Large intestine (tissue), 3 donors: Measurements from ENCODE around the gene TMEM208. TPM values are rescaled to one million over a fixed set of nuclear protein-coding genes. Genes with fewer than 3 reads are reported as not detected.

Source experiments
- DNase-seq, 2 donors: peaks; one replicate each; pipeline versions ENCODE4 v3.0.0 to v3.0.0-alpha.2; 2013
- H3K27ac ChIP-seq: one replicate; pipeline ENCODE4 v1.5.1; 2013; ENCODE audit warnings: low read length
- H3K27me3 ChIP-seq: 2 replicates; pipeline ENCODE4 v1.6.1; 2013; ENCODE audit warnings: low read length; ENCODE audit not compliant: control insufficient read depth, insufficient read depth
- H3K36me3 ChIP-seq: 2 replicates; pipeline ENCODE4 v1.6.1; 2013; ENCODE audit warnings: low read length; ENCODE audit not compliant: control insufficient read depth, insufficient read depth
- H3K4me1 ChIP-seq: one replicate; pipeline ENCODE4 v1.6.1; 2013; ENCODE audit warnings: low read length; ENCODE audit not compliant: control insufficient read depth, insufficient read depth
- H3K4me3 ChIP-seq: one replicate; pipeline ENCODE4 v1.5.1; 2013; ENCODE audit warnings: low read length
- H3K9me3 ChIP-seq: one replicate; pipeline ENCODE4 v1.6.1; 2013; ENCODE audit warnings: mild to moderate bottlenecking, low read depth, low read length, moderate library complexity; ENCODE audit not compliant: control insufficient read depth
- WGBS: methylation state at CpG from one replicate; pipeline ENCODE4 v1.1.5; 2013; ENCODE audit warnings: low lambda C conversion rate; ENCODE audit not compliant: insufficient coverage; 5-methylcytosine and 5-hydroxymethylcytosine counted together
- polyA plus RNA-seq: library from polyadenylated mRNA; unstranded; fragments of 120-200 nt; gene quantifications from one replicate; pipeline ENCODE4 v1.2.1, GENCODE V29; 2013

Gene TMEM208
- polyA plus RNA-seq, 1 donor = 52.8 TPM

DNA sequence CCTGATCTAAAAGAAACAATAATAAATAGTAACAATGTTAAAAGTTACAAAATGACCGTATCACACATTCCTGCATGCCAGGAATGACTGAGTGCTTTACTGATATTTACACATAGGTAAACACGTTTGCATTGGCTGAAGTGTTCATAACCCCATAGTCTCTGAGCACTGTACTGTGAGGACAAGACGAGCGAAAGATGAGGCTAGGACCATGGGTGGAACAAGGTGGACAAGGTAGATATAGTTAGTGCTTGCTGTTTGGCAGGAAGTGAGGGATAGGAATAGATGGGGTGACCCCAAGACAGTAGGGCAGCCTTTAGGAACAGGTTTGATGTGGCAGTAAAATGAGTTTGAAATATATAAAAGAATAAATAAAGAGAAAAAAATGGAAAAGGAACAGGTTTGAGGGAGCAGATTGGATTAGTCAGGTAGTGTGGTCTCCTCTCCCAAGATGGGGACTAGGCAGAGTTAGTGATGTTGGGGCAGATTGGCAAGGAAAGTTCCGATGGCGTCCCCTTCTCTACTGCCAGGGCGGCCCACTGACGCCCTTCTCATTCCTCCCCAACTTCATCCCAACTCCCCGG is 35.4 kb upstream of the TMEM208 start:
- Histone ChIP-seq H3K9me3 (peaks cover 2% of the 10 kb centered on the region), H3K4me3 (peak overlapping the region; percentile 8), H3K27me3 (no peaks in the 10 kb centered on the region), H3K36me3 (peaks cover 33% of the 10 kb centered on the region), H3K4me1 (peaks cover 19% of the 10 kb centered on the region), H3K27ac (no peak overlapping the region)
- WGBS = no CpG with 5 or more reads among the region's 9 CpGs
- no peak for DNase-seq

DNA sequence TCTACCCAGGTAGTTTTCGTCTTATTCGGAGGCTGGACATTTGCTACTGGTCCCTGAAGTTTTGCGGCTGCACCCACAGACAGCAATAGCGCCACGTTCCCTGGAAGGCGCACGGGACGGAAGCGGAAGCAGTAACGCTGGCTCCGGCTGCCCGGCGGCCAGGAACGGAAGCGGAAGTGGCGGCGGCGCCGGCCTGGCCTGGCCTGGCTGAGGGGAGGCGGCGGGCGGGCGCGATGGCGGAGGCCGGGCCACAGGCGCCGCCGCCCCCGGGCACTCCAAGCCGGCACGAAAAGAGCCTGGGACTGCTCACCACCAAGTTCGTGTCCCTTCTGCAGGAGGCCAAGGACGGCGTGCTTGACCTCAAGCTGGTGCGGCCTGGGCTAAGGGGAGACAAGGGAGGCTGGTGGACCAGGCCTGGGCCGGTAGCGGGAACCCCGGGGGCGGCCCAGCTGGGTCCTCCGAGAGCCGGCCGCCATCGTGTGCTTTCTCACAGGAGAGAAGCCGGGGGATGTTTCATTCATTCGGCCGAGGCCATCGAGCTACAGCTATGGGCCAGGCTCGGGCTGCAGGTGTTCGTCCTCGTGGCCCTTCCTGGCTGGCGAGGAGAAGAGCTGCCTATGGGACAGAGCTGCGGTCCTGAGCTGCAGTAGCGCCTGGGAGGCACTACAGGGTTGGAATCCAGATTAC is 34.8 kb upstream of the TMEM208 start, which contains the start of gene E2F4:
Gene E2F4, plus strand, starts transcription at position 161 of the 687 bp plus-strand sequence. Its CDS starts 73 bp downstream, at position 234.
- no CpG with 5 or more reads among the region's 54 CpGs for WGBS
- H3K27me3 ChIP-seq = no peaks in the 10 kb centered on the region
- H3K27ac ChIP-seq = peak within 1 kb of the TSS; percentile 0
- peaks cover 2% of the 10 kb centered on the region for H3K9me3 ChIP-seq
- H3K4me1 ChIP-seq = peaks cover 19% of the 10 kb centered on the region
- peak within 1 kb of the TSS; percentile 95 for H3K4me3 ChIP-seq
- H3K36me3 ChIP-seq = peaks cover 39% of the 10 kb centered on the region
- peak; percentile 88 to 91 for DNase-seq

DNA sequence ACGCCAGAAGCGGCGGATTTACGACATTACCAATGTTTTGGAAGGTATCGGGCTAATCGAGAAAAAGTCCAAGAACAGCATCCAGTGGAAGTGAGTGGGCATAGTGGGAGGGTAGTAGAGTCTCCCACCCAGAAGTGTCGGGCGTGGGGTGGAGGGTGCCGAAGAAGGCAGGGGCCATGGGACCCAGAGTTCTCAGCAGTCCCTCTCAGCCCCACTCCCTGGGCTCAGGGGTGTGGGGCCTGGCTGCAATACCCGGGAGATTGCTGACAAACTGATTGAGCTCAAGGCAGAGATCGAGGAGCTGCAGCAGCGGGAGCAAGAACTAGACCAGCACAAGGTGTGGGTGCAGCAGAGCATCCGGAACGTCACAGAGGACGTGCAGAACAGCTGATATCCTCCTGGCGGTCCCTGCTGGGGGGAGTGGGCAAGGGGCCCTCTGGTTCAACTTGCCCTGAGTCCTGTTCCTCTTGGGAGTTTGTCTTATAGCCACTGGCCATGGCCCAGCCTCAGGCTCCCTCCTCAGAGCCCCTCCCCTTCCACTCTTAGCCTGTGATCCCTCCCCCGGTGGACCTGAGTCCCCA is 34.1 kb upstream of the TMEM208 start:
- Histone ChIP-seq H3K4me3 (peak overlapping the region; percentile 95), H3K36me3 (peaks cover 46% of the 10 kb centered on the region), H3K27ac (peak overlapping the region; percentile 0), H3K9me3 (peaks cover 2% of the 10 kb centered on the region), H3K4me1 (peaks cover 26% of the 10 kb centered on the region), H3K27me3 (no peaks in the 10 kb centered on the region)
- no peak for DNase-seq
- WGBS = no CpG with 5 or more reads among the region's 17 CpGs

- Histone ChIP-seq H3K9me3 (peaks cover 2% of the 10 kb centered on the region), H3K27ac (no peak overlapping the region), H3K4me1 (peaks cover 32% of the 10 kb centered on the region), H3K27me3 (no peaks in the 10 kb centered on the region), H3K36me3 (peaks cover 51% of the 10 kb centered on the region), H3K4me3 (no peak overlapping the region)
- no peak for DNase-seq
Observed at GRCh38 chr16:67193536-67193935, 33.4 kb upstream of the TMEM208 start.

- peaks cover 34% of the 10 kb centered on the region for H3K4me1 ChIP-seq
- no CpG with 5 or more reads among the region's 6 CpGs for WGBS
Observed at GRCh38 chr16:67194260-67194659, 32.7 kb upstream of the TMEM208 start.

GRCh38 chr16:67195676-67196075 is 31.3 kb upstream of the TMEM208 start:
- peaks cover 2% of the 10 kb centered on the region for H3K9me3 ChIP-seq
- DNase-seq = no peak
- H3K36me3 ChIP-seq = peaks cover 53% of the 10 kb centered on the region
- H3K27me3 ChIP-seq = no peaks in the 10 kb centered on the region
- H3K4me1 ChIP-seq = peaks cover 39% of the 10 kb centered on the region
- no peak overlapping the region for H3K27ac ChIP-seq
- H3K4me3 ChIP-seq = no peak overlapping the region
- no CpG with 5 or more reads among the region's 5 CpGs for WGBS

More at GRCh38 chr16:67194260-67194659, 32.7 kb upstream of the TMEM208 start:
- Histone ChIP-seq H3K36me3 (peaks cover 51% of the 10 kb centered on the region), H3K9me3 (peaks cover 2% of the 10 kb centered on the region), H3K27ac (no peak overlapping the region), H3K4me3 (no peak overlapping the region), H3K27me3 (no peaks in the 10 kb centered on the region)
- no peak for DNase-seq

DNA sequence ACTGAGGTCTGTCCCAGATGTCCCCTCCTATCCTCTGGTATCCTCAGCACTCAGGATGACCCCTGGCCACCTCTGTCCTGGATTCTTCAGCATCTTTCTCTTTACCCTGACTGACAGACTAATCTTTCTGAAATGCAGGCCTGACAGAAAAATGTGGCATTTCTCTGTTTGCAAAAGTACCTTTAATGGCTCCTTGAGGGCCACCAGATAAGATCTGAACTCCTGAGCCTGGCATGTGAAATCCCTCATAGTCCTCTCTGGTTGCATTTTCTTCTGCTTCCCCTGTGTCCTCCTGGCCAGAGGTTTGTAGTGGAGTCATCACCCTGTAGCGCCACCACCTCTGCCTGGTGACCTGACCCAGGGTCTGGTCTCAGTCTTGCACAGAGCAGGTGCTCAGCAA is 30.0 kb upstream of the TMEM208 start:
- H3K27ac ChIP-seq = no peak overlapping the region
- H3K36me3 ChIP-seq = peaks cover 61% of the 10 kb centered on the region

DNA sequence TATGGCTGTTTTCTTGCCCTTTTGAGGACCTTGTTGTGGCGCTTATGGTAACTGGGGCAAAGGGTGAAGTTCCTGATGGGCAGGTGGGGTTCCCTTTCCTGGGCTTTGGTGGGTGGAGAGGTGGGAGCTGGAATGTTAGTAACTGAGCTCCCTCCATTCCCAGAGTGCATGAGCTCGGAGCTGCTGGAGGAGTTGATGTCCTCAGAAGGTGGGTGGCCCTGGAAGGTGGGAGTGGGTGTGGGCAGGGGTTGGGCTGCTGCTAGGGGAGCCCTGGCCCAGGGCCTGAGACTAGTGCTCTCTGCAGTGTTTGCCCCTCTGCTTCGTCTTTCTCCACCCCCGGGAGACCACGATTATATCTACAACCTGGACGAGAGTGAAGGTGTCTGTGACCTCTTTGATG is 29.2 kb upstream of the TMEM208 start:
- Histone ChIP-seq H3K4me3 (no peak overlapping the region), H3K36me3 (peaks cover 69% of the 10 kb centered on the region), H3K4me1 (peaks cover 31% of the 10 kb centered on the region), H3K9me3 (no peaks in the 10 kb centered on the region), H3K27ac (peak overlapping the region; percentile 99), H3K27me3 (no peaks in the 10 kb centered on the region)
- no peak for DNase-seq
- WGBS = no CpG with 5 or more reads among the region's 6 CpGs

More for the DNA sequence above, 30.0 kb upstream of the TMEM208 start:
- no peak overlapping the region for H3K4me3 ChIP-seq
- H3K27me3 ChIP-seq = no peaks in the 10 kb centered on the region
- peaks cover 2% of the 10 kb centered on the region for H3K9me3 ChIP-seq
- peaks cover 33% of the 10 kb centered on the region for H3K4me1 ChIP-seq
- no CpG with 5 or more reads among the region's 1 CpG for WGBS
- DNase-seq = no peak

- WGBS = no CpG with 5 or more reads among the region's 12 CpGs
- Histone ChIP-seq H3K36me3 (peaks cover 71% of the 10 kb centered on the region), H3K27ac (peak overlapping the region; percentile 99), H3K4me3 (no peak overlapping the region), H3K27me3 (no peaks in the 10 kb centered on the region), H3K4me1 (peaks cover 25% of the 10 kb centered on the region), H3K9me3 (no peaks in the 10 kb centered on the region)
- peak in 1 of 2 donors; percentile 63 for DNase-seq
Observed at GRCh38 chr16:67198238-67198734, 28.6 kb upstream of the TMEM208 start.

- Histone ChIP-seq H3K4me1 (peaks cover 20% of the 10 kb centered on the region), H3K4me3 (peak within 1 kb of the TSS; percentile 96), H3K27ac (peak within 1 kb of the TSS; percentile 99), H3K27me3 (no peaks in the 10 kb centered on the region), H3K9me3 (no peaks in the 10 kb centered on the region), H3K36me3 (peaks cover 73% of the 10 kb centered on the region)
- WGBS = no CpG with 5 or more reads among the region's 61 CpGs
- DNase-seq = peak; percentile 83 to 91
Observed at GRCh38 chr16:67199011-67199807, 27.7 kb upstream of the TMEM208 start, which contains the start of gene ELMO3. Gene ELMO3, plus strand, starts transcription at chr16:67199131. Its CDS starts 196 bp downstream, at chr16:67199327.
